Measurements from ENCODE around the gene MAGEH1.
A peak's percentile ranks its signal among the peaks of the same experiment; 100 is the strongest.
"Not testable (repeated sequence)": the region's sequence is repeated elsewhere in the genome, so short reads cannot be mapped to it uniquely, and the experiment has no call there.

The MAGEH1 gene, protein sequence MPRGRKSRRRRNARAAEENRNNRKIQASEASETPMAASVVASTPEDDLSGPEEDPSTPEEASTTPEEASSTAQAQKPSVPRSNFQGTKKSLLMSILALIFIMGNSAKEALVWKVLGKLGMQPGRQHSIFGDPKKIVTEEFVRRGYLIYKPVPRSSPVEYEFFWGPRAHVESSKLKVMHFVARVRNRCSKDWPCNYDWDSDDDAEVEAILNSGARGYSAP

GRCh38 chrX:55451990-55452832 lies at the start of gene MAGEH1:
TSS of gene MAGEH1 (plus strand) at chrX:55452127. CDS start at chrX:55452375, 248 bp downstream.
- peak; percentile 88 for DNase-seq

DNA sequence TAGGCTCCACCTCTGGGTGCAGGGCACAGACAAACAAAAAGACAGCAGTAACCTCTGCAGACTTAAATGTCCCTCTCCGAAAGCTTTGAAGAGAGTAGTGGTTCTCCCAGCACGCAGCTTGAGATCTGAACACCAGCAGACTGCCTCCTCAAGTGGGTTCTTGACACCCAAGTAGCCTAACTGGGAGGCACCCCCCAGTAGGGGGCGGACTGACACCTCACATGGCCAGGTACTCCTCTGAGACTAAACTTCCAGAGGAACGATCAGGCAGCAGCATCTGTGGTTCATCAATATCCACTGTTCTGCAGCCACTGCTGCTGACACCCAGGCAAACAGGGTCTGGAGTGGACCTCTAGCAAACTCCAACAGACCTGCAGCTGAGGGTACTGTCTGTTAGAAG lies 24.8 kb upstream of the MAGEH1 start:
- DNase-seq, result not testable (repeated sequence)

DNA sequence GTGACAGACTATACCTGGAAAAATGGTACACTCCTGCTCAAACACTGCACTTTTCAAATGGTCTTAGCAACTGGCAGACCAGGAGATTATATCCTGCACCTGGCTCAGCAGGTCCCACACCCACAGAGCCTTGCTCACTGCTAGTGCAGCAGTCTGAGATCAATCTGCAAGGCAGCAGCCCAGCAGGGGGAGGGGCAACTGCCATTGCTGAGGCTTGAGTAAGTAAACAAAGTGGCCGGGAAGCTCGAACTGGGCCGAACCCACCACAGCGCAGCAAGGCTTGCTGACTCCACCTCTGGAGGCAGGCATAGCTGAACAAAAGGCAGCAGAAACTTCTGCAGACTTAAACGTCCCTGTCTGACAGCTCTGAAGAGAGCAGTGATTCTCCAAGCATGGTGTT lies 8.5 kb upstream of the MAGEH1 start:
- not testable (repeated sequence) for DNase-seq

DNA sequence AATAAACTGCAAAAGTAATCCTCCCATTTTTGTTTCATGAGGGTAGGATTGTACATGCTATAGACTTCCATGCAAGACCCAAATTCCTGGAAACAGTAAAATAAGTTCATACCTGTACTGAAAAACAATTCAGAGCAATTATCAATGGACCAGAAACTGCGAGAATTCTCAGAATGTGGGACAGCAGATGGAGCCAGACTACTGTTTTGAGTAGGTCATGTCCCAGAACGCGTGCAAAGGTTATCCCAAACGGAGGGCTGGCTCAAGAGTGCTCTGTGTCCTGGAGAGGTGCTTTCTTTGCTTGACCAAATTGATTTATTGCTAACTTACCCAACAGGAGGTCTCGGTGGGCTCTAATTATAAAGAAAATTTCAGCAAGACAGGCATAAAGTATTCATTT lies 1.7 kb upstream of the MAGEH1 start:
- DNase-seq, result peak; percentile 3

DNA sequence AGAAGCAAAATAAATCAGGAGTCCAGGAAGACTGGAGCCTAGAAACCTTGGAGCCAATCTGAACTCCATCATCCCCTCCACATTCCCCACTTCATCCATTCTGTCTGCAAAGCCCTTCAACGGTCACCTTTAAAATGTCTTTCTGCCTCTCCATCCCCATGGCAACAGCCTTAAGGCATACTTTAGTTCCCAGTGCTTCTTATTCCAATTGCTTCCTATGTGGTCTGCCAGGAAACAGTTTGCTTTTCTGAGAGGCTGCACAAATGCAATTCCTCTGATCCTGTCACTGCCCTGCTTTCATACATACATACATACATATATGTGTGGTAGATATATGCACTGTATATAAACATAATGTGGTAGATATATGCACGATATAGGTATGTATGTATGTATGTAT lies 786 bp upstream of the MAGEH1 start:
- no peak for DNase-seq

GRCh38 chrX:55451626-55451989 lies 319 bp upstream of the MAGEH1 start:
- DNase-seq, result no peak

GRCh38 chrX:55452833-55453124 lies 852 bp downstream of the MAGEH1 start:
- peak; percentile 4 for DNase-seq

DNA sequence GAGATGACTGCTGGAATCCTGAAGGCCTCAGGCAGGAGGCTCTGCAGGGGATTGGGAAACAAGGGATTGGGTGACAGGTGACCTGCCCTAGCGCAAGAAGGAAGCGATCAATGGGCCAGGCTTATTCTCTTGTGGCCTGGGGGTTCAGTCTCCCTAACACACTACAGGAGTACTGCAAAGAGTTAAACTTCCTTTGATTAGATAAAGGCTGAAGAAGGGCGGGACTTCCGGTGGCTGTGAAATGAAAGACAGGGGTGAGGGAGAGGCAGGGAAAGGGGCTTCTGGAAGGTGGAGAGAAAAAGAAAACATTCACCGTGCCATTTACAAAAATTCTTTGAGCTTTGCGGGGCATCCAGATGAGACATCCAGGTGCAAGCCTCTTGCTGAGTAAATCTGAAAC lies 3.8 kb downstream of the MAGEH1 start:
- not testable (repeated sequence) for DNase-seq

DNA sequence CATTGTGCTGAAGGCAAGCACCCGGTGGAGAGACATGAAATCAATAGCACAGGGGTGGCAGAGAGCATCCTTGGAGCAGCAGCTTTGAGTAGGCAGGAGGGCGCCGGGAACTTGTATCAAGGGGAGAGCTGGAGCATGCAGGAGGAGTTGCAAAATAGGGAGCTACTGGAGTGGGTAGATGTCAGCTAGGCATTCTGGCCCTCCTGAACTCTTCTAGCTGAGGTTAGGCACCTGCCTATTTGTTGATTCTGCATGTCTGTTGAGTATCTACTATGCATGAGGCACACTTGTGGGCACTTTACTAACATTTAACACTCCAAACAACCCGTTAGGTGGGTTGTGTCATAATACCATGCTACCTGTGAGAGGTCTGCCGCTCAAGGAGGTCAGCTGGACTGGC lies 7.5 kb downstream of the MAGEH1 start:
- not testable (repeated sequence) for DNase-seq

DNA sequence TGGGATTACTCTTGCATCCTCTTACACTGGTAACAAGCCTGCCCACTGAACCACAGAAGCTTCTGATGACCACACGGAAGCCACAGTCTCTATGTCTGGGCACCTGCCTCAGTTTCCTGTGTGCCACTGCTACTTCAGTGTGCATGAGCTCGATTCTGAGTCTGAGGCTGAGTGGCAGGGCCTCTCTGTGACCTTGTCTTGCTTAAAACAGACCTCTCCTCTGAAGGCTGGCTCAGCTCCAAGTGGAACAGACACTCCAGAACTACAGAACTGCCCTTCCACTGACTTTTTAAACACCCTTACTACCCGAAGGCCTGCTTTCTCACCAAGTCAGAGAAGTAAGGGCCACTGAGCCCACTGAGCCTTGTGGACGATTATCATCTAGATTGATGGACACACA lies 8.0 kb downstream of the MAGEH1 start:
- not testable (repeated sequence) for DNase-seq

- DNase-seq, result not testable (repeated sequence)
These were observed 12.1 kb downstream of the MAGEH1 start for GRCh38 chrX:55464050-55464449.

DNA sequence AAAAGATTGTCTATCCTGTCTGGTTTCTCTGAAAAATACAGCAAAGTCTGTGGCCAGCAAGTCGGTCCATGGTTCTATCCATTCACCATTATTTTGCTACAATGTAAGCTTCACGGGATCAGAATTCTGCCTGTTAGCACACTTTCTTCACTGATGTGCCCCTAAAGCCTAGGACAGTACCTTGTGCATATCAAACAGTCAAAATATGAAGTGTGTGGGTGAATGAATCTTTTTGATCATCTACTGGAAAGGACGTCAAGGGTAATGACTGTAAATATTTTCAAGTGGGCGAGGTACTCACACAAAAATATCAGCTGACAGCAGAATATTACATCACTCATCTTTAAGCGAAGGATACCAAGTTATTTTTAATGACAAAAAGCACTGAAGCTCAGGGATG lies 13.2 kb downstream of the MAGEH1 start:
- DNase-seq, result not testable (repeated sequence)

GRCh38 chrX:55465791-55466190 lies 13.9 kb downstream of the MAGEH1 start:
- DNase-seq, result not testable (repeated sequence)

DNA sequence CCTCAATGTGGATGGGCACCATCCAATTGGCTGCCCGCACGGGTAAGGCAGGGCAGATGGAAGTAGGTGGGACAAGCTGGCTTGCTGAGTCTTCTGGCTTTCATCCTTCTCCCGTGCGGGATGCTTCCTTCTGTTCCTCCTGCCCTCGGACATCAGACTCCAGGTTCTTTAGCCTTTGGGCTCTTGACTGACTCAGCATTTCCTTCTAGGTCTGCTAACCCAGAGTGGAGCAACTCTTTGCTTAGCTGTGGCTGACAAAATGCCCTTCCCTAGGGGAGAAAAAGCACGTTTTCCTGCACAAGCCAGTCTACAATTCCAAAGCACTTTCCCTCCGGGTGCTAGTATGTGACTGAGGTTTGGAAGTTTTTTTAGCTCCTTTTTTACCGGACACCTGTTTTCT lies 28.0 kb downstream of the MAGEH1 start:
- DNase-seq, result not testable (repeated sequence)

DNA sequence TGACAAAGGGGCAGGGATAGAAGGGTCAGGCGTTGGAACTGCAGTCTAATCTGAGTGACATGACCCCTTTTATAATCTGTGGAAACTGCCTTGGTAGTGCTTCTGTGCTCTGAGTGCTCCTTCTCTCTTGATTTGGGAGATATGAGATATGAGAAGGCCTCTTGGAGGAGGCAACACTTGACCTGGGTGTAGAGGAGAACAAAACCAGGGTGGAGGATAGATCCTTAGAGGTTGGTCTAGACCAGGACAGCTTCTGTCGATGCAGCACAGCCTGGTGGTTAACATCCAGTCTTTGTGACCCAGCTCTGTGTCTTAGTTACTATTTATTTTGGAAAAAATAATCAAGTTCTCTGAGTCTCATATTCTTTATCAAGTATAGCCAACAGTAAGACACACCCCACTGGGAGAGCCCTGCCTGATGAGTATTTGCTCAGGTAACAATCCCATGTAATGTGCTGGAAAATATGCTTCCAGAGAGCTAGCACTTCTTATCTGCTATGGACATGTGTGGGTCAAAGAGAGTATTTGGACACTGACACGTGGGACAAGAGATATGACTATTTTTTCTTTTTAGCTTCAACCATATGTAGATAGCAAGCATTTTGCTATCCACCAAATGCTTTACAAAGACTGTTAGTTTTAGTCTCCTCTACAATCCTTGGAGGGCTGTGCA lies 28.6 kb downstream of the MAGEH1 start:
- peak; percentile 51 for DNase-seq

DNA sequence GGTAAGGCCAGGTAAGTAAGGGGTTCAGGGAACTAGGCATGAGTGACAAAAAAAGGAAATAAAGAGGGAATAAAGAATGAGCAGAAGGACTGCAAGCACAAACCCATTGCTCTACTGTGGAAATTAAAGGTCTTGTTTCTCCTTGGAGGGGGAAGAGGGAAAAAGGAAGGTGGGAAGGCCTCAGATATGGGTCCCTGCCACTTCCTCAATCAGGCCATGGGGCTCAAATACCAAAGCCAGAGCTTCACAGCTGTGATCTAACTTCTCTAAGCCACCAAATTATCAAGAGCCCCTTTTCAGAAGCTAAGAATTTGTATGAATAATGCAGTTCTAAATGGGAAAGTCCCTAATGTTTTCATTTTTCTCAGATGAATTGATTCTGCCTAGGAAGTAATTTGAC lies 33.0 kb downstream of the MAGEH1 start:
- no peak for DNase-seq

DNA sequence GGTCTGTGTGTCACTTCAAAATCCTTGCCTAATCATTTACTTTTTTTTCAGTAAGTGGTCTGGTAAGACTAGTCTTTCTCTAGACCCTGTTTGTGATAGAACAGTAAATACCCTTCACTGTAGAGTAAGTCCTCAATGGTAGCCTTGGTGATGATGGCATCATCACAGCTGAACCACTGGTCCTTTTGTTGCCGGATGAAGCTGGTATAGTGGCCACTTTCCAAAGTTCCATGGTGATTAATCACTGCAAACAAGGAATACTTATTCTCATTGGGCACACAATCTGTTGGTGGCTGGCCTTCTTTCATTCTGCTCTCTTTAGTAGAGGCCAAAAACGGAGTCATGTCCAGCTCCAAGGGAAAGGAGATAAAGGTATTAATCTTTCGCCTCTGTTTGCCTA lies 34.8 kb downstream of the MAGEH1 start:
- DNase-seq, result no peak

DNA sequence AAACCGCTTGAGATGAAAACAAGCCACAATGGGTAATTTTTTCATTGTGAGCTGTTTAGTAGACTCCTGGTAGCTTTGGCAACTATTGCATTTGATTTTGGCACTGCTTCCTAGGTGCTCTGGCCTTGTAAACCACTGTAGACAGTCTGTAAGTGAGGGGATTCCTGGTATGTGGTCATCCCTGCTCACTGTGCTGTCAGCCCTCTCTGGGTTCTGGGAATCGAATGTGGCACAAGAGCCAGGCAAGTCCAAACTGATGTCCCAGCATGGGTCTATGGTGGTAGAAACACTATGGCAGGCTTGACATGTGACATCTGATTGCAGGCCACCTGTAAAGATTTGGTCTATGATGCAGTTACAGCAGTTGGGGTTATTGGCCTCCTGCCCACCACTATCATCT lies 35.2 kb downstream of the MAGEH1 start:
- peak; percentile 24 for DNase-seq

- DNase-seq, result peak; percentile 12
These were observed 36.2 kb downstream of the MAGEH1 start for GRCh38 chrX:55488006-55488592.

DNA sequence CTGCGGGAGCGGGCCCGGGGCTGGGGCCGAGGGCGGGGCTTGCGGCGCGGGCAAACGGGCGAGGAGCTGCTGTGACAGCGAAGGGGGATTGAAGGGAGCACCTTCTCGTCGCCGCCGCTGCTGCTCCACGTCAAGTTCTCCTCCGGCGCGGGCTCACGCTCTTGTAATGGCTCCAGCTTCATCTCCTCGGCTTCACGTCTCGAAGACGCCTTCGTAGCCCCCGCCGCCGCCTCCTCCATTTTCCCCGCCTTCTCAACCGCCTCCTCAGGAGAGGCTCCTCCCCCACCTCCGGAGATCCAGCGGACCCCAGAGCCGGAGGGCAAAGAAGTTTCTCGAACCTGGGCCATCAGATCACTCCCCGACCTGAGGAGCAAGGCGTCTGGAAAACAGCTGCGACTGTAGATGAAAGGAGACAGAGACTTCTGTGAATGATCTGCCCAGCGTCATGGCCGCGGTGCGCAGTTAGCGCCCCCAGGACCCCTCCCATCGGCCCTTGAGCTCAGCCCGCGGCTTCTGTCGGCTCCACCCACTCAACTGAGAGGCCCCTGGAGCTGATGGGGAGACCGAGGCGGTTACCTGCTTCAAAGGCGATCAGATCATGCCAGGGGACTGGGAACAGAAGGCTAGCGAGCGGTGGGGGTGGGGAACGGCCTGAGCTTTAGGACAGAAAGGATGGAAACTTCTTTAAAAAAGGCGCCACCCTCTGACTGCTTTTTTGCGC lies 36.8 kb downstream of the MAGEH1 start:
- DNase-seq, result peak; percentile 64

DNA sequence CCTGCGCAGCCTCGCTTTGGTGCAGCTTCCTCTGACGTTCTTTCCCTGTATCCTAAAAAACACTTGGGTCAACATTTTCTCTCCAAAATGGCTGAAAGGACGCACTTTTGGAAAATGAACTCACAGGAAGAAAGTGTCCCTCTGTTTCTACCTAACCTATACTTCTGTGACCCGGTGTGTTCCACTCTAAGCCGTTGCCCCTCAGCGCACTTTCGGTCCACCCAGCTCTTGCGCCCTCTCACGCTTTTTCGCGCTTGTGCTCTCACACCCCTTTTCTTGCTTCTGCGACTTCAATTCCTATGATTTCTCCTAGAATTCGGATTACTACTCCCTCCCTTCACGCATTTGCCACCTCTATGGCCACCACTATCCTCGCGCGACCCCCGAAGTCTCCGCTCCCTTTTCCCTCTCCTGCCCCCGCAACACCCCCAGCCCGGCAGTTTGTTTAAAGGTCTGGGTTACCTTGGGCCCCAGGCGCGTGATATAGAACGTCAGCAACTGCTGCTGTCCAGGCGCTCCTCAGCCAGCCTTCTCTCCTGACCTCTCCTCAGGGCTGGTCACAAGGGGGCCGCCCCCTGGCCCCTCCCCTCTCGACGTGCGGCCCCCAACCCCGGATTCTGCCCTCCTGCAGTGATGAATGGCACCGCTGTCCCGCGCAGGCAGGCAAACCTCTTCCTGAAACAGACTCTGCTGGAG lies 37.5 kb downstream of the MAGEH1 start, which contains the start of gene USP51:
USP51 (minus strand) TSS at position 535 of the 696 bp plus-strand sequence. CDS start 909 bp downstream, outside the sequence.
- peak; percentile 57 for DNase-seq

DNA sequence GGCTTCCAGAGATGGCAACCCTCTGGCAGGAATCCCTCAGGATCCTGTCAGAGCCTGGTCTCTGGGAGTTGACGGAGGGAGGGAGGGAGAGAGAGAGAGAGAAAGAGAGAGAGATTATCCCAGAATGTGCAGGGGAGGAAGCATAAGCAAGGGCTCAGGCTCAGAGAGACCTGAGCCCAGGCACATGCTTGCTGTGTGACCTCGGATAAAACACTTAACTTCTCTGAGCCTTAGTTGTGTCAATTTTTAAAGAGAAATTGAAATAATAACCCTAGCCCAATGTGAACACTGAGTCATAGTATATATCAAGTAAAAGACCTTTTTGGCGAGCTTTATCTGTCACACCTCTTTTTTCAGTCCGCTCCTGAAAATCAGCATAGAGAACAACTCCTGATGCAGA lies 38.2 kb downstream of the MAGEH1 start:
- DNase-seq, result no peak
